Dermis blood vessel endothelial cell (primary cell): Measurements from ENCODE around the gene PPIP5K1. TPM values are rescaled to one million over a fixed set of nuclear protein-coding genes. Genes with fewer than 3 reads are reported as not detected.
"Not testable (repeated sequence)": the region's sequence is repeated elsewhere in the genome, so short reads cannot be mapped to it uniquely, and the experiment has no call there.

Experiments used
- DNase-seq: peaks from one replicate; pipeline ENCODE4 v3.0.0; 2010
- total RNA-seq: library from RNA; depleted of rRNA; stranded (reverse); fragments of >200 nt; gene quantifications from 2 replicates; pipeline ENCODE4 v1.2.3, GENCODE V29; 2014

Gene PPIP5K1
- 8.8 and 15.0 TPM in 2 replicates for total RNA-seq

- DNase-seq, result not testable (repeated sequence)
Observed at GRCh38 chr15:43589778-43590466, at the start of gene PPIP5K1. Gene PPIP5K1 (minus strand): TSS chr15:43590208. CDS start chr15:43584504, 5,704 bp downstream.

- DNase-seq, result not testable (repeated sequence)
Observed at GRCh38 chr15:43638464-43639204, 48.6 kb upstream of the PPIP5K1 start.

- DNase-seq, result not testable (repeated sequence)
Observed at GRCh38 chr15:43626937-43627336, 36.9 kb upstream of the PPIP5K1 start.

GRCh38 chr15:43625106-43625505 lies 35.1 kb upstream of the PPIP5K1 start:
- DNase-seq, result no peak

- DNase-seq, result not testable (repeated sequence)
Observed at GRCh38 chr15:43622068-43622799, 32.2 kb upstream of the PPIP5K1 start.

GRCh38 chr15:43618700-43619099 lies 28.7 kb upstream of the PPIP5K1 start, which contains the start of gene STRC:
Gene STRC (minus strand): TSS chr15:43618800. CDS start chr15:43618722, 78 bp downstream.
- DNase-seq, result not testable (repeated sequence)

GRCh38 chr15:43617750-43618149 lies 27.7 kb upstream of the PPIP5K1 start:
- not testable (repeated sequence) for DNase-seq

- not testable (repeated sequence) for DNase-seq
Observed at GRCh38 chr15:43602233-43602632, 12.2 kb upstream of the PPIP5K1 start.

- not testable (repeated sequence) for DNase-seq
Observed at GRCh38 chr15:43600200-43600599, 10.2 kb upstream of the PPIP5K1 start.

- DNase-seq, result not testable (repeated sequence)
Observed at GRCh38 chr15:43599131-43599530, 9.1 kb upstream of the PPIP5K1 start.

- DNase-seq, result not testable (repeated sequence)
Observed at GRCh38 chr15:43593328-43594190, 3.6 kb upstream of the PPIP5K1 start, which contains the start of gene CKMT1B. Gene CKMT1B (plus strand): TSS chr15:43594027. CDS start chr15:43594219, 192 bp downstream.

GRCh38 chr15:43592841-43593240 lies 2.8 kb upstream of the PPIP5K1 start:
- DNase-seq, result not testable (repeated sequence)

- DNase-seq, result not testable (repeated sequence)
Observed at GRCh38 chr15:43574607-43575006, 15.4 kb downstream of the PPIP5K1 start.

GRCh38 chr15:43566615-43567014 lies 23.4 kb downstream of the PPIP5K1 start:
- DNase-seq, result not testable (repeated sequence)

GRCh38 chr15:43563793-43564192 lies 26.2 kb downstream of the PPIP5K1 start:
- not testable (repeated sequence) for DNase-seq

- DNase-seq, result not testable (repeated sequence)
Observed at GRCh38 chr15:43562753-43563152, 27.3 kb downstream of the PPIP5K1 start.

GRCh38 chr15:43552986-43553385 lies 37.0 kb downstream of the PPIP5K1 start:
- DNase-seq, result no peak

- no peak for DNase-seq
Observed at GRCh38 chr15:43552256-43552655, 37.8 kb downstream of the PPIP5K1 start.

- no peak for DNase-seq
Observed at GRCh38 chr15:43550527-43551363, 39.3 kb downstream of the PPIP5K1 start.

GRCh38 chr15:43547539-43547938 lies 42.5 kb downstream of the PPIP5K1 start:
- no peak for DNase-seq

GRCh38 chr15:43545426-43545825 lies 44.6 kb downstream of the PPIP5K1 start:
- DNase-seq, result no peak
